HG03575 (cell line): ENCODE results near the gene AXL.
"Not testable (repeated sequence)": the region's sequence is repeated elsewhere in the genome, so short reads cannot be mapped to it uniquely, and the experiment has no call there.

Experiments
- ATAC-seq: cut with Tn5 transposase; IDR thresholded peaks from one replicate; pipeline ENCODE4 v1.9.1; 2021; ENCODE audit not compliant: unreplicated experiment, insufficient number of reproducible peaks, low FRiP score; ENCODE audit errors: extremely low read depth

The AXL gene

DNA sequence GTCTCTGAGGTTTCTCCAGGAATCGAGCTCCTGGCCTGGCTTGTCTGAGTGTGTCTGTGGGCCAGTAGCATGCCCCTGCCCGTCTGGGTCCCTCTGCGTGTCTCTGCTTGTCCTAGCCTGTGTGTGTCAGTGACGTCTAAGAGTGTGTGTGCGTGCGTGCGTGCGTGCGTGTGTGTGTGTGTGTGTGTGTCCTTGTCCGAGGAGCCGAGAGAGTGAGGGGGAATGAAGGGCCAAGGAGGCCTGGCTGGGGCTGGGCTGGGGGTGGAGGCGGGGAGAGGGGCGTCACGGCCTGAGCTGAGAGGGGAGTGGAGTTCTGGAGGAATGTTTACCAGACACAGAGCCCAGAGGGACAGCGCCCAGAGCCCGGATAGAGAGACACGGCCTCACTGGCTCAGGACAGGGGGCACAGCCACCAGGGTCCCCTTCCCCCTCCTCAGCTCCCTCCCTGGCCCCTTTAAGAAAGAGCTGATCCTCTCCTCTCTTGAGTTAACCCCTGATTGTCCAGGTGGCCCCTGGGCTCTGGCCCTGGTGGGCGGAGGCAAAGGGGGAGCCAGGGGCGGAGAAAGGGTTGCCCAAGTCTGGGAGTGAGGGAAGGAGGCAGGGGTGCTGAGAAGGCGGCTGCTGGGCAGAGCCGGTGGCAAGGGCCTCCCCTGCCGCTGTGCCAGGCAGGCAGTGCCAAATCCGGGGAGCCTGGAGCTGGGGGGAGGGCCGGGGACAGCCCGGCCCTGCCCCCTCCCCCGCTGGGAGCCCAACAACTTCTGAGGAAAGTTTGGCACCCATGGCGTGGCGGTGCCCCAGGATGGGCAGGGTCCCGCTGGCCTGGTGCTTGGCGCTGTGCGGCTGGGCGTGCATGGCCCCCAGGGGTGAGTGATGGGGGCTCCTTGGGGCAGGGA lies at the start of gene AXL:
AXL (plus strand) TSS at position 609 of the 893 bp plus-strand sequence; CDS start at position 779, 170 bp downstream.
- ATAC-seq = no peak

- no peak for ATAC-seq
Observed at GRCh38 chr19:41172297-41173164, 46.5 kb upstream of the AXL start.

DNA sequence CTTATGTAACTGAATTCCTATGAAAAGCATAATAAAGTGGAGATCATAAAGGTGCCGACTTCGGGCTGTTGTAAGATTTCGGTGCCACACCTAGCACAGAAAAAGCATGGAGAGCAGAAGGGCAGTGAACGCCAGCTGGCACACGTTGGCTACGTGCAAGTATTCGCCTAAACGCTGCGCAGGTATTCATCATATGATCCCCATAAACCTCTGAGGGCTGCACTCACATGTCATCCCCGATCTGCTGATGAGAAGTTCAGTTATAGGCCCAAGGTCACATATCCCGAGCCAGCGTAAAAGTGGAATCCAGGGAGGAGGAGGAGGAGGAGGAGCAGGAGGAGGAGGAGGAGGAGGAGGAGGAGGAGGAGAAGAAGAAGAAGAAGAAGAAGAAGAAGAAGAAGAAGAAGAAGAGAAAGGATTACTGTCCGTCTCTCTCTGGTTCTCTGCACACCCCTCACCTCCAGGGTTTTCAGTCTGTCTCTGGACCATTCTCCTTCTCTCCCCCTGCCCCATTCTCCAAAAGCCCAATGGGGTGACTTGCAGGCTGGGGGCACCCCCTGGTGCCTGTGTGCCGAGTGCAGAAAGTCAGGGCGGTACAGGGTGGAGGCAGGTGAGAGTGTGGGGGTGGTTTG lies 44.6 kb upstream of the AXL start:
- no peak for ATAC-seq

DNA sequence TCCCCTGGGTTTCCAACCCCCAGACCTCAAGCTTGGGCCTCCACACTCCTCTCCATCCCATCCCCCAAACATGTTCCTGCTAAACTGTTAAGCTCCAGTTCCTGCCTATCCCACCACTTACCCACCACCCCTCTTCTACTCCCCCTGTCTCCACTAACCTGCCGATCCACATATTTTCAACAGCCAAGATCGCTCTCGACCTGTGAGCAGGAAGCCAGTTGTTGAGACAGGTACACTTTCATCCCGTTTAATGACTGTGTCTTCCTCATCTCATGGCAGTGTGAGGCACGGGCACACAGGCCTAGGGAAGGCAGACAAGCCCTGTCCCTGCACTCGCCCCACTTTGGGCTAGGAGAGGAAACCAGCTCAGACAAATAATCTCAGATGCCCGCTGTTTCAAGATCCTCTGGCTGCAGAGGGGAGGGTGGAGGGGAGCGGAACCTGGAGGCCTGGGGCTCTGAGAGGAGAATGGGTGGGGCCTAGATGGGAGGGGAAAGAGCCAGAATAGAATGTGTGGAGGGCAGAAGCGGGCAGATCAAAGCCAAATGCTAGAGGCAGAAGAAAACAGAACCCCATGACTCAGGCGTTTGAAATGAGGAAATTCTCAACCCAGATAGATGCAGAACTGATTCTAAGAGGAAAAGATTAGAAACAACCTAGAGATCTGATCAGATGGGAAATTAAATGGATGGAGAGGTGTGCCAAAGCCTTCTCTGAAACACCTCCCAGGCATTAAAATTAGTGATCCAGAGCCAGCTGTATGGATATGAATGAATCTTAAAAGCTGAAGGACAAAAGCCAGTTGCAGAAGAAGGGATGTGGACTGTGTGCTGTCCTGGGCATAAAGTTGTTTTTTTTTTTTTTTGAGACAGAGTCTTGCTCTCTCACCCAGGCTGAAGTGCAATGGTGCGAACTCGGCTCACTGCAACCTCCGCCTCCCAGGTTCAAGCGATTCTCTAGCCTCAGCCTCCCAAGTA lies 42.9 kb upstream of the AXL start:
- ATAC-seq = no peak

DNA sequence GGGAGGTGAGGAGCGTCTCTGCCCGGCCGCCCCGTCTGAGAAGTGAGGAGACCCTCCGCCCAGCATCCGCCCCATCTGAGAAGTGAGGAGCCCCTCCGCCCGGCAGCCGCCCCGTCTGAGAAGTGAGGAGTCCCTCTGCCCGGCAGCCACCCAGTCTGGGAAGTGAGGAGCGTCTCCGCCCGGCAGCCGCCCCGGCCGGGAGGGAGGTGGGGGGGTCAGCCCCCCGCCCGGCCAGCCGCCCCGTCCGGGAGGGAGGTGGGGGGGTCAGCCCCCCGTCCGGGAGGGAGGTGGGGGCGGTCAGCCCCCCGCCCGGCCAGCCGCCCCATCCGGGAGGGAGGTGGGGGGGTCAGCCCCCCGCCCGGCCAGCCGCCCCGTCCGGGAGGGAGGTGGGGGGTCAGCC lies 38.9 kb upstream of the AXL start:
- ATAC-seq = not testable (repeated sequence)

- ATAC-seq = no peak
Observed at GRCh38 chr19:41186971-41187883, 31.8 kb upstream of the AXL start.

GRCh38 chr19:41187884-41188279 lies 31.1 kb upstream of the AXL start:
- no peak for ATAC-seq

GRCh38 chr19:41189425-41190065 lies 29.5 kb upstream of the AXL start:
- ATAC-seq = no peak

DNA sequence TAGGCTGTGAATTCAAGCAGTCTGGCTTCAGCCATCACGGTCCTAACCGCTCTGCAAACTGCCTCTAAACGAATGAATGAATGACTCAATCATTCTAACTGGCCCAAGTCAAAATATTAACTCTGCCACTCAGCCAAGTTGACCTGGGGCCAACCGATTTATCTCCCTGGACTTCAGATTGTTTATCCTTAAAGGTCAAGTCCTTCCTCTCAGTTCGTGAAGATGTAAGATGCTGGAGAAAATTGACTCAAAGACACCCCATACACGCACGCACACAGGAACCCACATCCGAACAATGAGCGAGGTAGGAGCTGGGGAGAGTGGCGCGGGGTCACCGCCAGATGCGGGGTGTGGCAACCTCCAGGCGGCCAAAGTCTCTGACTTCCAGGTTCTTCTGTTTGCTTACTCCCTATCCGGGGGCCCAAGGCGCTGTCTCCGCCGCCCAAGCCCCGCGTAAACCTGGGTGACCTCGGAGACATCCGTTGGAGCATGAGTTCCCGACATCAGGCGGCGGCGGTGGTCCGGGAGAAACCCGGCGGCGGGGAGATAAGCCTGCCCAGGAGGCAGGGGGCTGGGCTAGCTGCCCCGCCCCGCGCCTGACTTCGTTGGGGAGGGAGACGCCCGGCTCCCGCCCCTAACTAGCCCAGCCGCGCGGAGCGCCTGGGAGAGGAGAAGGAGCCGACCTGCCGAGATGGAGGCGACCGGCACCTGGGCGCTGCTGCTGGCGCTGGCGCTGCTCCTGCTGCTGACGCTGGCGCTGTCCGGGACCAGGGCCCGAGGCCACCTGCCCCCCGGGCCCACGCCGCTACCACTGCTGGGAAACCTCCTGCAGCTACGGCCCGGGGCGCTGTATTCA lies 26.2 kb upstream of the AXL start, which contains the start of gene CYP2S1:
CYP2S1 (plus strand) TSS at position 646 of the 856 bp plus-strand sequence; CDS start at position 692, 46 bp downstream.
- ATAC-seq = no peak

DNA sequence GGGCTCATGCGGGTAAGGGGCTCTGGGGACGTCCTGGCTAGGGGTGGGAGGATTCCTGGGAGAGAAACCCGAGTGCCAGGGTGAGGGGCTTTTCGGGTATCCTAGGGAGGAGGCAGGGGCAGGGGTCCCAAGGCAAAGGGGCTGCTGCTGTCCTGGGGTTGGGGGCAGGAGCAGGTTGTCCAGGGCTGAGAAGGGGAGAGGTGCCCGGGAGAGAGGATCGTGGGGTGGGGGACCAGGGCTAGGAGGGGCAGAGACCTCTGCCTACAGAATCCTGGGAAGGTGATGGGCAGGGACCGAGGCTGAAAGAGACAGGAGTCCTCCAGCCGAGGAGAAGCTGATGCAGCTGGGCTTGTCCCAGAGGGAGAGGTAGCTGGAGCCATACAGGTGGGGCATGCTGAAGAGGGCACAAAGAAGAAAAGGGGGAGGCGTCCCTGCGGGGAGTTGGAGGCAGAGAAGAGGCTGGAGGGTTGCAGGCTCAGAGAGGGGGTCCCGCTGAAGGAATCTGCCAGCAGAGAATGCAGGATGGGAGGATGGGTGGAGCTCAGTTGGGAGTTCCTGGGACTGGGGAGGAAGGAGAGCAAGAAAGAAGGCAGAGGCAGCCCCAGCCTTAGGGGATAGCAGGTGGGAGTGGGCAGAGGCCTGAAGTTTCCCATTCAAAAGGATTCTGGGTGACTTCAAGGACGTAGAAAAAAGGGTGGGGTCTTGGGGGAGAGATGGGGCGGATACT lies 25.4 kb upstream of the AXL start:
- no peak for ATAC-seq

GRCh38 chr19:41194157-41194552 lies 24.9 kb upstream of the AXL start:
- ATAC-seq = no peak

- no peak for ATAC-seq
Observed at GRCh38 chr19:41195675-41196497, 23.1 kb upstream of the AXL start.

GRCh38 chr19:41198559-41198958 lies 20.5 kb upstream of the AXL start:
- ATAC-seq = no peak

DNA sequence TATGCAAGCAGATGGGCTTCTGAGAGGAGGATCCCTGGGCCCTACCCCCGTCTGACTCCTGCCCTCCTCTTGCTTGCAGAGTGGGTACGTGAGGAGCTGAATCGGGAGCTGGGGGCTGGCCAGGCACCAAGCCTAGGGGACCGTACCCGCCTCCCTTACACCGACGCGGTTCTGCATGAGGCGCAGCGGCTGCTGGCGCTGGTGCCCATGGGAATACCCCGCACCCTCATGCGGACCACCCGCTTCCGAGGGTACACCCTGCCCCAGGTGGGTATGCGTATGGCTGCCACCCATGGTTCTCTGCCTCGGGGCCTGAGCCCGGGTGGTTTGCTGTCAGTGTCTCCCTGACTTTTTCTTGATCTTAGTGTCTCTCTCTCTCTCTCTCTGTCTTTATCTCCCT lies 15.7 kb upstream of the AXL start:
- no peak for ATAC-seq

GRCh38 chr19:41204338-41204737 lies 14.7 kb upstream of the AXL start:
- not testable (repeated sequence) for ATAC-seq
